Parathyroid adenoma (tissue), 2 donors: ENCODE measurements around the gene OPCML.

Experiments
- H2AFZ ChIP-seq: fragments of 300-600 bp; sonication (generic); one replicate; pipeline ENCODE4 v1.7.0; 2017; ENCODE audit warnings: antibody characterized with exemption, mild to moderate bottlenecking
- H3K27ac ChIP-seq: fragments of 300-600 bp; sonication (generic); one replicate; pipeline ENCODE4 v1.7.0; 2017
- H3K27me3 ChIP-seq: fragments of 300-600 bp; sonication (generic); one replicate; pipeline ENCODE4 v1.7.0; 2017; ENCODE audit warnings: low read length; ENCODE audit not compliant: control insufficient read depth, insufficient read depth
- H3K36me3 ChIP-seq: fragments of 300-600 bp; sonication (generic); one replicate; pipeline ENCODE4 v1.7.0; 2017; ENCODE audit warnings: low read length; ENCODE audit not compliant: control insufficient read depth, insufficient read depth
- H3K4me1 ChIP-seq: fragments of 300-600 bp; sonication (generic); one replicate; pipeline ENCODE4 v1.7.0; 2017; ENCODE audit warnings: control low read depth
- H3K4me2 ChIP-seq: fragments of 300-600 bp; sonication (generic); one replicate; pipeline ENCODE4 v1.7.0; 2017; ENCODE audit warnings: low read length
- H3K4me3 ChIP-seq: fragments of 300-600 bp; sonication (generic); one replicate; pipeline ENCODE4 v1.7.0; 2017; ENCODE audit warnings: low read depth, low read length
- H3K79me2 ChIP-seq: fragments of 300-600 bp; sonication (generic); one replicate; pipeline ENCODE4 v1.7.0; 2017; ENCODE audit warnings: control low read depth
- H3K9ac ChIP-seq: fragments of 300-600 bp; sonication (generic); one replicate; pipeline ENCODE4 v1.7.0; 2017; ENCODE audit warnings: mild to moderate bottlenecking
- H3K9me3 ChIP-seq: fragments of 300-600 bp; sonication (generic); one replicate; pipeline ENCODE4 v1.7.0; 2017; ENCODE audit warnings: low read length; ENCODE audit not compliant: control insufficient read depth
- CTCF ChIP-seq: fragments of 300-600 bp; sonication (generic); IDR thresholded peaks from one replicate; pipeline ENCODE4 v1.7.0; 2017; ENCODE audit warnings: antibody characterized with exemption, mild to moderate bottlenecking
- donor health status: primary hyperparathyroidism.

The OPCML gene

GRCh38 chr11:133386262-133386661 is 146.0 kb downstream of the OPCML start:
- H3K4me3 ChIP-seq, result no peak overlapping the region
- no peak overlapping the region for H3K9ac ChIP-seq
- no peaks in the 10 kb centered on the region for H3K79me2 ChIP-seq
- H3K36me3 ChIP-seq, result no peaks in the 10 kb centered on the region
- H3K9me3 ChIP-seq, result no peaks in the 10 kb centered on the region
- TF ChIP-seq CTCF, result no peak
- H2AFZ ChIP-seq, result no peak overlapping the region
- no peak overlapping the region for H3K27ac ChIP-seq
- H3K27me3 ChIP-seq, result no peaks in the 10 kb centered on the region
- H3K4me2 ChIP-seq, result no peak overlapping the region
- H3K4me1 ChIP-seq, result no peaks in the 10 kb centered on the region

DNA sequence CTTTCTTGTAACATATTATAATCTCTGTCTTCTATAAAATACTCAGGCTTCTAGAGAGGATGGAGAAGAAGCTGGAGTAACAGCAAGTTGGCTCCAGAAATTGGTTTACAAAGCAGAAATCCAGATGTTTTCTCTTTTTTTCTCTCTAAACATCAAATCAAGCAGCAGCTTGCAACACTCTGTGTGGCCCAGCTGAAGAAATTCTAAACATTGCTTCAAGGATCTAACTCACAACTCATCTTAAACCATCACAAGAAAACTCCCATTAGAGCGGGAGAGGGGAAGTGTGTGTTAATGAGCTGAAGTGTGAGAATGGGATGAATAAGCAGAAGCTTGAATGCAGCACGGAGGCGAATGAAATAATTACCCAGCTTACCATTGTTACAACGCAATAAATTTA is 146.5 kb downstream of the OPCML start:
- no peaks in the 10 kb centered on the region for H3K79me2 ChIP-seq
- H3K4me2 ChIP-seq, result no peak overlapping the region
- TF ChIP-seq CTCF, result no peak
- no peak overlapping the region for H3K9ac ChIP-seq
- no peaks in the 10 kb centered on the region for H3K36me3 ChIP-seq
- no peak overlapping the region for H3K4me3 ChIP-seq
- no peaks in the 10 kb centered on the region for H3K27me3 ChIP-seq
- no peaks in the 10 kb centered on the region for H3K9me3 ChIP-seq
- H3K4me1 ChIP-seq, result no peaks in the 10 kb centered on the region
- no peak overlapping the region for H2AFZ ChIP-seq
- H3K27ac ChIP-seq, result no peak overlapping the region

GRCh38 chr11:133384731-133385130 is 147.6 kb downstream of the OPCML start:
- H3K4me2 ChIP-seq, result no peak overlapping the region

DNA sequence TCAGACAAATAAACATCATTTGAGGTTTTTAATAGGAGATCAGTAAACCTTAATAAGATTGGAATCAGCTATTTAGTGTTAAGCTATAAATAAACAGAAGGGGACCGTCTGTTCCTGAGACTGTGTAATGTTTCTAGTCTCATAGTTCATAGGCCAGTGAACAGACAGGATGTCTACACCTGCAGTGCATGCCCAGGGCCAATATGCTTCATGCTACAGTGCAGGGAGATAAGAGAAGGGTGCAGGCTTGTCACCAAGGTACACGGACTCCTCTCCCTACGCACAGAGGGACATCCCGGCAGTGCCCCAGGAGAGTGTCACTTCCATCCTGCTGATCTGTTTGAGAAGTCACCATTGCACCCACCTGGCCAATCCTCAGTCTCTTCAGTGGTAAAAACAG is 148.6 kb downstream of the OPCML start:
- no peaks in the 10 kb centered on the region for H3K79me2 ChIP-seq
- no peak overlapping the region for H3K4me2 ChIP-seq
- H3K36me3 ChIP-seq, result no peaks in the 10 kb centered on the region
- no peak overlapping the region for H3K27ac ChIP-seq
- H3K27me3 ChIP-seq, result no peaks in the 10 kb centered on the region
- no peak for TF ChIP-seq CTCF
- no peak overlapping the region for H2AFZ ChIP-seq
- no peaks in the 10 kb centered on the region for H3K4me1 ChIP-seq
- H3K9ac ChIP-seq, result no peak overlapping the region
- no peak overlapping the region for H3K4me3 ChIP-seq
- no peaks in the 10 kb centered on the region for H3K9me3 ChIP-seq

More at GRCh38 chr11:133384731-133385130, 147.6 kb downstream of the OPCML start:
- no peak overlapping the region for H3K27ac ChIP-seq
- H3K4me3 ChIP-seq, result no peak overlapping the region
- H3K4me1 ChIP-seq, result no peaks in the 10 kb centered on the region
- H2AFZ ChIP-seq, result no peak overlapping the region
- H3K9me3 ChIP-seq, result no peaks in the 10 kb centered on the region
- no peak overlapping the region for H3K9ac ChIP-seq
- no peaks in the 10 kb centered on the region for H3K27me3 ChIP-seq
- TF ChIP-seq CTCF, result no peak
- no peaks in the 10 kb centered on the region for H3K79me2 ChIP-seq
- no peaks in the 10 kb centered on the region for H3K36me3 ChIP-seq

GRCh38 chr11:133383201-133383600 is 149.1 kb downstream of the OPCML start:
- Histone ChIP-seq H3K4me2 (no peak overlapping the region), H2AFZ (no peak overlapping the region), H3K79me2 (no peaks in the 10 kb centered on the region), H3K27ac (no peak overlapping the region), H3K4me1 (no peaks in the 10 kb centered on the region), H3K4me3 (no peak overlapping the region), H3K27me3 (no peaks in the 10 kb centered on the region), H3K9ac (no peak overlapping the region), H3K9me3 (no peaks in the 10 kb centered on the region), H3K36me3 (no peaks in the 10 kb centered on the region)
- TF ChIP-seq CTCF, result no peak
